GM10847 (cell line): ENCODE measurements around the gene NOVA2.

Experiments used
- POLR2A ChIP-seq: IDR thresholded peaks from 2 replicates; pipeline ENCODE4 v1.6.1; 2011; ENCODE audit not compliant: insufficient read length; ENCODE audit errors: extremely low read depth

NOVA2 gene

GRCh38 chr19:45973553-45974338 is at the start of gene NOVA2:
Gene NOVA2, minus strand, starts transcription at chr19:45973865. Its CDS starts 514 bp downstream, at chr19:45973351.
- TF ChIP-seq POLR2A: no peak

- TF ChIP-seq POLR2A: no peak
These were observed 49.7 kb upstream of the NOVA2 start for GRCh38 chr19:46023311-46023779.

GRCh38 chr19:46022431-46023310 is 49.0 kb upstream of the NOVA2 start, which contains the start of gene PGLYRP1:
Gene PGLYRP1, minus strand, starts transcription at chr19:46023053. Its CDS starts 32 bp downstream, at chr19:46023021.
- TF ChIP-seq POLR2A: no peak

- no peak for TF ChIP-seq POLR2A
These were observed 48.4 kb upstream of the NOVA2 start for GRCh38 chr19:46022061-46022430.

- TF ChIP-seq POLR2A: no peak
These were observed 47.9 kb upstream of the NOVA2 start for GRCh38 chr19:46021531-46022041.

- TF ChIP-seq POLR2A: no peak
These were observed 47.1 kb upstream of the NOVA2 start for GRCh38 chr19:46020819-46021125.

GRCh38 chr19:46019270-46019669 is 45.6 kb upstream of the NOVA2 start:
- no peak for TF ChIP-seq POLR2A

- no peak for TF ChIP-seq POLR2A
These were observed 45.1 kb upstream of the NOVA2 start for GRCh38 chr19:46018729-46019251.

- TF ChIP-seq POLR2A: no peak
These were observed 44.4 kb upstream of the NOVA2 start for GRCh38 chr19:46017874-46018675.

- no peak for TF ChIP-seq POLR2A
These were observed 43.4 kb upstream of the NOVA2 start for GRCh38 chr19:46017095-46017429.

GRCh38 chr19:46016426-46017094 is 42.9 kb upstream of the NOVA2 start:
- TF ChIP-seq POLR2A: no peak

GRCh38 chr19:46015687-46016425 is 42.2 kb upstream of the NOVA2 start:
- TF ChIP-seq POLR2A: no peak

- no peak for TF ChIP-seq POLR2A
These were observed 41.4 kb upstream of the NOVA2 start for GRCh38 chr19:46014941-46015686.
